ENCODE data around the gene NKX3-2. TPM values are rescaled to one million over a fixed set of nuclear protein-coding genes. Genes with fewer than 3 reads are reported as not detected.

Gene NKX3-2
- total RNA-seq, 4 donors from 2014 or later, result 3.8 to 19.5 (median 5.1) TPM

DNA sequence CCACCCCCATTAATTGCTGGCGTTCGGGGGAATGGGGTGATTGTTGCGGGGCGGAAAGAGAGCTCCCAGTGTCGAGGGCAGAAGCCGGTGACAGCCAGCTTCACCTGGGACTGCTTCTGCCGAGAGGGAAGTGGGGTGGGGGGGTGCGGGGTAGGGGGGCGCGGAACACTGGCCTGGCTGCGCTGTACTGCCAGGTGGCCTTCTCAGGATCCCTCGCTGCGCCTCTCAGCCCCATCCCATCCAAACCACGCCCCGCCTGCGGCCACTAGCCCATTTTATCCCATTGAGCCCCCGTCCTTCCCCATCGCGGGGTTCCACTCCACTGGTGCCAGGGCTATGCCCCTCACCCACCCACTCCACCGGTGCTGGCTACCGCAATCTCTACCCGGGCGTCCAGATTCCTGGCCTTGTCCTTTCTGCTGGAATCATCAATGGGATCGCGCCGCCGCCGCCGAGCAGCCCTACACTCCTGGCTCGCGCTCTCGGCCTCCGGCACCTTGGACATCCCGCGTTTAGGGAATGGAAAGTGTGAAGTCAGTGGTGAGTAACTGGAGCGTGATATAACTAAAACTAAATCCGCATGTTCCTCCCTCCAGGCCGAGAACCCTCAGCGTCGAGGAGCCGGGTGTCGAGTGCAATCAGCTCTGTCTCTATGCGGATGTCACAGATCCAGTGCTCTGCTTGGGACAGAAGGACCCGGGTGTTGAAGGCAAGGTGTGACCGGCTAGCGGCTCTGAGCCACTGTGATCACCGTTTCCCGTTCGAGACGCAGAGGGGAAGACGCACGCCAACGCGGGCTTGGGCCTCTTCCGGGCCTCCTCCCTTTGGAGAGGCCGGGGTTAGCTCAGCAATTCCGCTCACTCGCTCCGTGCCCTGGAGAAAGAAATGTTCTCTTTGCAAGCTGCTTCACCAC is 20.5 kb downstream of the NKX3-2 start:
- in situ Hi-C loops (cut with MboI; ENCODE audit: low pct_ligation_motif_present in 1 of 4, low pct_unique_long_range_greater_than_20kb in 1 of 4, low sequenced_read_pairs in 3 of 4) (no loop called here), intact Hi-C loops (cut with DNase I; ENCODE audit: low total_unique reads) (no loop called here)
- H3K4me3 ChIP-seq, result no peak overlapping the region
- no peaks in the 10 kb centered on the region for H3K9me3 ChIP-seq
- peaks cover 87% of the 10 kb centered on the region for H3K27me3 ChIP-seq
- TF ChIP-seq CTCF (IDR thresholded peaks at IDR 0.05) (no peak), POLR2AphosphoS5 (IDR thresholded peaks at IDR 0.05) (no peak), EP300 (IDR thresholded peaks at IDR 0.05; ENCODE audit: low read depth) (no peak), POLR2A (IDR thresholded peaks at IDR 0.05) (no peak)
- WGBS, 2 donors (ENCODE audit: low coverage in 1 of 2), result 36 to 52% methylated on average over 13 to 58 of the region's 59 CpGs
- H3K27ac ChIP-seq, result no peak overlapping the region
- no peaks in the 10 kb centered on the region for H3K36me3 ChIP-seq
- DNase-seq, result no peak
- peaks cover 0 to 8% (median 2%) of the 10 kb centered on the region in 4 donors for H3K4me1 ChIP-seq

GRCh38 chr4:13523105-13523477 is 21.2 kb downstream of the NKX3-2 start:
- TF ChIP-seq POLR2AphosphoS5 (IDR thresholded peaks at IDR 0.05) (no peak), CTCF (IDR thresholded peaks at IDR 0.05) (no peak), EP300 (IDR thresholded peaks at IDR 0.05; ENCODE audit: low read depth) (no peak), POLR2A (IDR thresholded peaks at IDR 0.05) (no peak)
- intact Hi-C loops (cut with DNase I; ENCODE audit: low total_unique reads), result no loop called here
- in situ Hi-C loops (cut with MboI; ENCODE audit: low pct_ligation_motif_present in 1 of 4, low pct_unique_long_range_greater_than_20kb in 1 of 4, low sequenced_read_pairs in 3 of 4), result no loop called here
- no peak for DNase-seq
- 46 to 54% methylated on average over 10 to 17 of the region's 17 CpGs for WGBS, 2 donors (ENCODE audit: low coverage in 1 of 2)
- Histone ChIP-seq H3K4me3 (no peak overlapping the region), H3K27ac (no peak overlapping the region), H3K36me3 (no peaks in the 10 kb centered on the region), H3K9me3 (no peaks in the 10 kb centered on the region), H3K4me1 (peaks cover 0 to 8% (median 2%) of the 10 kb centered on the region in 4 donors), H3K27me3 (peaks cover 81% of the 10 kb centered on the region)

DNA sequence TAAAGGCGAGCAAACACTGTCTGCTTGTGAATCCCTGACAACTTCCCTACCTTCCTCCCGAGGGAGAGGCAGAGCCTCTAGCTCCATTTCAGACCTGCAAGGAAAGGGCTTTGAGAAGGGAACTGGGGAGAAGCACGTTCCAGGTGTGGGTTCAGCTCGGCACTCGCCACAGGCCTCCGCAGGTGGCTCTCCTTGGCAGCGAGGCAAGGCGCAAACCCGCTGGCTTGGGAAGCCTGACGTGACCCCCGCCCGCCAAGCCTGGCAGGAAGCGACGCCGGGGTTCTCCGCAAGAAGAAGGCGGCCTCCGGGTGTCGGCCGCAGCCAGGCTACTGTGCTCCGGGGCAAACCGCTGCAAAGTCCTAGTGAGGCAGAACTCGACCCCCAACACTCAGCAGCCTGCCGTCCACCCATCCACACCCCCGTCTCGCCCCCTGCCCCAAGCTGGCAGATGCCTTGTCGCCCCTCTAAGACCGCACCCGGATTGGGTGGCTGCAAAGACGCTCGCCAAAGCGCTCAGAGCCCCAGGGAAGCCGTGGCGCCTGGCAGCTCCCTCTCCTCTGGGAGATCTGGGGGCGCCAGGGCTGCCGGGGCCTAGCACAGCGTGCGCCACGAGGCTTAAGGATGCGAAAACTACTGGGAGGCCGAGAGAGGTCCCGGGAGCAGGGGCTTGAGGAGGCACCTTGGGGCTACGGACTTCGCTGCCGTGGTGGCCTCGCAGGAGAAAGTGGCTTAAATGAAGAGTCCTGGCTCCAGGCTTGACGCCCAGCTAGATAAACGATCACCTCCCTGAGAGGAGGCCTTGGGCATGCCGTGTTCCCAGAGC is 21.8 kb downstream of the NKX3-2 start:
- H3K4me1 ChIP-seq, result peaks cover 0 to 2% (median under 1%) of the 10 kb centered on the region in 4 donors
- H3K4me3 ChIP-seq, result no peak overlapping the region
- in situ Hi-C loops (cut with MboI; ENCODE audit: low pct_ligation_motif_present in 1 of 4, low pct_unique_long_range_greater_than_20kb in 1 of 4, low sequenced_read_pairs in 3 of 4), result no loop called here
- H3K27ac ChIP-seq, result no peak overlapping the region
- no peak for TF ChIP-seq EP300 (IDR thresholded peaks at IDR 0.05; ENCODE audit: low read depth)
- TF ChIP-seq POLR2AphosphoS5 (IDR thresholded peaks at IDR 0.05), result no peak
- no peak for TF ChIP-seq POLR2A (IDR thresholded peaks at IDR 0.05)
- no peak for TF ChIP-seq CTCF (IDR thresholded peaks at IDR 0.05)
- H3K27me3 ChIP-seq, result peaks cover 80% of the 10 kb centered on the region
- no peaks in the 10 kb centered on the region for H3K9me3 ChIP-seq
- no peaks in the 10 kb centered on the region for H3K36me3 ChIP-seq
- intact Hi-C loops (cut with DNase I; ENCODE audit: low total_unique reads), result no loop called here
- 19 to 29% methylated on average over 1 to 28 of the region's 49 CpGs for WGBS, 2 donors (ENCODE audit: low coverage in 1 of 2)
- DNase-seq, result no peak

DNA sequence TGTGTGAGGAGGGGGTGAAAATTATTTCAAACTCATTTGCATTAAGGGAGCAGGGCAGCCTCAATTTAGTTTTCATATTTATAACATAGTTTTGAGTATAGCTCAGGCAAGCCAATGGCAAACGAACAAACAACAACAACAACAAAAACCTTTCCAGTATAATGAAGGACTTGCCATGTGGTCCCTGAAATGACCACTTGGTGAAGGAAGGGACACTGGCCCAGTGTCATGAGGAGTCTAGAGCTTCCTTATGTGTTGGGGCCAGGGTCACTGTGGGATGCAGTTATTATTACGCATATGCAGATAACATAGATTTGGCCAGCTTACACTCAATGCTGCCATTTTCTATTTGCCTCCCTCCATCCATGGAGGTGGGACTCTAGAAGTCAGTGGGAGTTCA is 23.3 kb downstream of the NKX3-2 start:
- Histone ChIP-seq H3K27ac (no peak overlapping the region), H3K9me3 (no peaks in the 10 kb centered on the region), H3K4me1 (no peaks in the 10 kb centered on the region), H3K27me3 (peaks cover 77% of the 10 kb centered on the region), H3K4me3 (no peak overlapping the region), H3K36me3 (no peaks in the 10 kb centered on the region)
- in situ Hi-C loops (cut with MboI; ENCODE audit: low pct_ligation_motif_present in 1 of 4, low pct_unique_long_range_greater_than_20kb in 1 of 4, low sequenced_read_pairs in 3 of 4), result no loop called here
- WGBS, 2 donors (ENCODE audit: low coverage in 1 of 2), result 43 to 75% methylated on average over 1 to 2 of the region's 2 CpGs
- intact Hi-C loops (cut with DNase I; ENCODE audit: low total_unique reads), result no loop called here
- no peak for TF ChIP-seq POLR2A (IDR thresholded peaks at IDR 0.05)
- no peak for TF ChIP-seq EP300 (IDR thresholded peaks at IDR 0.05; ENCODE audit: low read depth)
- no peak for TF ChIP-seq POLR2AphosphoS5 (IDR thresholded peaks at IDR 0.05)
- no peak for DNase-seq
